Measurements from ENCODE around the gene AGAP2.

DNA sequence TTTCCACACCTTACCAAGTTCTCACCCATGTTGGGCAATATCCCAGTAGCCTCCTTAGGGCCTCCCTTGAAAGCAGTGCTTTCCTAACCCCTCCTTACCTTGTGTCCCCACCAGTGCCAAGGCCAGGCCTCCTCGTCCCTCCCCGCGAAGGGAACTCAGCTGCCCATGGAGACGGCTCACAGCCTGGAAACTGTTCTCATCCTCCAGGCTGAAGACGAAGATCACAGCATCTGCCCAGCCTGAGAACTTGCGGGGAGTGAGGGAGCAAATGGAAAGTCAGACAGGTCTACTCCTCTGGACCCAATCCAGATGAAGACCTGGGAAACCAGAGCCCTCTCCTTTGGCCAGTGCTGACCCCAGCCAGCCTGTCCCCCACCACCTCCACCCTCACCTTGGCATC is 4.6 kb downstream of the AGAP2 start:
- TF ChIP-seq POLR2AphosphoS5 (IDR thresholded peaks at IDR 0.05; ENCODE audit: low read depth, low read length) (no peak), TAF1 (IDR thresholded peaks at IDR 0.05; ENCODE audit: borderline replicate concordance, insufficient read depth, low read length) (no peak), SIN3A (IDR thresholded peaks at IDR 0.05; ENCODE audit: borderline replicate concordance, insufficient read depth, low read length) (no peak)
- TF ChIP-seq, protein P1, sequence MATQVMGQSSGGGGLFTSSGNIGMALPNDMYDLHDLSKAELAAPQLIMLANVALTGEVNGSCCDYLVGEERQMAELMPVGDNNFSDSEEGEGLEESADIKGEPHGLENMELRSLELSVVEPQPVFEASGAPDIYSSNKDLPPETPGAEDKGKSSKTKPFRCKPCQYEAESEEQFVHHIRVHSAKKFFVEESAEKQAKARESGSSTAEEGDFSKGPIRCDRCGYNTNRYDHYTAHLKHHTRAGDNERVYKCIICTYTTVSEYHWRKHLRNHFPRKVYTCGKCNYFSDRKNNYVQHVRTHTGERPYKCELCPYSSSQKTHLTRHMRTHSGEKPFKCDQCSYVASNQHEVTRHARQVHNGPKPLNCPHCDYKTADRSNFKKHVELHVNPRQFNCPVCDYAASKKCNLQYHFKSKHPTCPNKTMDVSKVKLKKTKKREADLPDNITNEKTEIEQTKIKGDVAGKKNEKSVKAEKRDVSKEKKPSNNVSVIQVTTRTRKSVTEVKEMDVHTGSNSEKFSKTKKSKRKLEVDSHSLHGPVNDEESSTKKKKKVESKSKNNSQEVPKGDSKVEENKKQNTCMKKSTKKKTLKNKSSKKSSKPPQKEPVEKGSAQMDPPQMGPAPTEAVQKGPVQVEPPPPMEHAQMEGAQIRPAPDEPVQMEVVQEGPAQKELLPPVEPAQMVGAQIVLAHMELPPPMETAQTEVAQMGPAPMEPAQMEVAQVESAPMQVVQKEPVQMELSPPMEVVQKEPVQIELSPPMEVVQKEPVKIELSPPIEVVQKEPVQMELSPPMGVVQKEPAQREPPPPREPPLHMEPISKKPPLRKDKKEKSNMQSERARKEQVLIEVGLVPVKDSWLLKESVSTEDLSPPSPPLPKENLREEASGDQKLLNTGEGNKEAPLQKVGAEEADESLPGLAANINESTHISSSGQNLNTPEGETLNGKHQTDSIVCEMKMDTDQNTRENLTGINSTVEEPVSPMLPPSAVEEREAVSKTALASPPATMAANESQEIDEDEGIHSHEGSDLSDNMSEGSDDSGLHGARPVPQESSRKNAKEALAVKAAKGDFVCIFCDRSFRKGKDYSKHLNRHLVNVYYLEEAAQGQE (IDR thresholded peaks at IDR 0.05; ENCODE audit: insufficient read depth in 1 of 2, low read depth in 2 of 2, low read length in 2 of 2): no peak
